HEK293 (cell line): ENCODE measurements around the gene GET3.

Experiments
- CTCF ChIA-PET: fragments of 350-600 bp; formaldehyde crosslinking; extraction: SDS; loops from one replicate; lab custom pipeline; 2021; ENCODE audit warnings: antibody characterized with exemption; lab: Yijun Ruan, JAX
- POLR2A ChIA-PET: fragments of 300-600 bp; formaldehyde crosslinking; extraction: SDS; loops from one replicate; lab custom pipeline; 2020; ENCODE audit warnings: antibody characterized with exemption, inconsistent platforms; lab: Yijun Ruan, JAX
- H3K27ac ChIP-seq: fragments of 200-500 bp; sonication (Bioruptor generic); 2 replicates; pipeline ENCODE4 v1.5.1; 2014; ENCODE audit warnings: low read depth, low read length, control low read depth, inconsistent platforms; ENCODE audit errors: extremely low read depth
- H3K36me3 ChIP-seq, 2 experiments: fragments of 200-500 bp in 1 of 2; sonication (Bioruptor generic) in 1 of 2; 1 replicate in 1 of 2; 2 replicates in 1 of 2; pipeline ENCODE4 v1.5.1; 2014 to 2017; ENCODE audit warnings: inconsistent platforms in 2 of 2, low read length in 2 of 2; ENCODE audit not compliant: control insufficient read depth in 2 of 2, insufficient read depth in 1 of 2
- H3K4me1 ChIP-seq: fragments of 200-500 bp; sonication (Bioruptor generic); 2 replicates; pipeline ENCODE4 v1.5.1; 2014; ENCODE audit warnings: mild to moderate bottlenecking, low read length, inconsistent platforms; ENCODE audit not compliant: control insufficient read depth, insufficient read depth
- H3K4me3 ChIP-seq: 2 replicates; pipeline ENCODE4 v1.5.1; 2011; ENCODE audit warnings: low read depth, mild to moderate bottlenecking, control low read depth, low read length, moderate library complexity
- H3K9me3 ChIP-seq: fragments of 200-500 bp; sonication (Bioruptor generic); 2 replicates; pipeline ENCODE4 v1.5.1; 2014; ENCODE audit warnings: low read depth, low read length, inconsistent platforms; ENCODE audit not compliant: control insufficient read depth, insufficient read depth
- GLI4 ChIP-seq: fragments of 450-650 bp; formaldehyde crosslinking; IDR thresholded peaks from 2 replicates; pipeline ENCODE4 v1.5.1; 2016; ENCODE audit warnings: missing biosample characterization, missing genetic modification characterization
- GLIS1 ChIP-seq: fragments of 450-650 bp; formaldehyde crosslinking; IDR thresholded peaks from 2 replicates; pipeline ENCODE4 v1.5.1; 2016; ENCODE audit warnings: missing biosample characterization, missing genetic modification characterization
- HOXA7 ChIP-seq: sonication (generic); formaldehyde crosslinking; IDR thresholded peaks from 2 replicates; pipeline ENCODE4 v1.8.1; 2022; ENCODE audit warnings: missing genetic modification reagents, borderline replicate concordance
- SCRT2 ChIP-seq: fragments of 450-650 bp; formaldehyde crosslinking; IDR thresholded peaks from 2 replicates; pipeline ENCODE4 v1.5.1; 2016; ENCODE audit warnings: missing biosample characterization, missing genetic modification characterization
- ZBTB26 ChIP-seq: fragments of 450-650 bp; formaldehyde crosslinking; optimal IDR thresholded peaks from 2 replicates; pipeline ENCODE3; 2016; ENCODE audit warnings: missing biosample characterization, mild to moderate bottlenecking, missing genetic modification characterization
- ZBTB48 ChIP-seq: fragments of 450-650 bp; formaldehyde crosslinking; IDR thresholded peaks from 2 replicates; pipeline ENCODE4 v1.5.1; 2016; ENCODE audit warnings: missing biosample characterization, missing genetic modification characterization
- ZBTB6 ChIP-seq: fragments of 450-650 bp; formaldehyde crosslinking; IDR thresholded peaks from 2 replicates; pipeline ENCODE4 v1.5.1; 2017; ENCODE audit warnings: missing biosample characterization, missing genetic modification characterization
- ZNF132 ChIP-seq: fragments of 450-650 bp; formaldehyde crosslinking; IDR thresholded peaks from 2 replicates; pipeline ENCODE4 v1.5.1; 2017; ENCODE audit warnings: missing biosample characterization, missing genetic modification characterization, borderline replicate concordance
- ZNF138 ChIP-seq: fragments of 450-650 bp; formaldehyde crosslinking; IDR thresholded peaks from 2 replicates; pipeline ENCODE4 v1.5.1; 2016; ENCODE audit warnings: missing biosample characterization, missing genetic modification characterization, borderline replicate concordance
- ZNF221 ChIP-seq: fragments of 450-650 bp; formaldehyde crosslinking; IDR thresholded peaks from 2 replicates; pipeline ENCODE4 v1.5.1; 2017; ENCODE audit warnings: missing biosample characterization, missing genetic modification characterization, borderline replicate concordance
- ZNF248 ChIP-seq: fragments of 450-650 bp; formaldehyde crosslinking; IDR thresholded peaks from 2 replicates; pipeline ENCODE4 v1.5.1; 2017; ENCODE audit warnings: missing biosample characterization, missing genetic modification characterization
- ZNF354C ChIP-seq: fragments of 450-650 bp; formaldehyde crosslinking; IDR thresholded peaks from 2 replicates; pipeline ENCODE4 v1.5.1; 2016; ENCODE audit warnings: missing biosample characterization, missing genetic modification characterization, low read depth, borderline replicate concordance
- ZNF37A ChIP-seq: fragments of 450-650 bp; IDR thresholded peaks from 2 replicates; pipeline ENCODE4 v1.5.1; 2018; ENCODE audit warnings: missing biosample characterization, missing genetic modification characterization
- ZNF473 ChIP-seq: fragments of 450-650 bp; formaldehyde crosslinking; IDR thresholded peaks from 2 replicates; pipeline ENCODE4 v1.5.1; 2017; ENCODE audit warnings: missing biosample characterization, missing genetic modification characterization
- ZNF48 ChIP-seq: fragments of 450-650 bp; formaldehyde crosslinking; IDR thresholded peaks from 2 replicates; pipeline ENCODE4 v1.5.1; 2016; ENCODE audit warnings: missing biosample characterization, missing genetic modification characterization
- ZNF514 ChIP-seq: fragments of 450-650 bp; formaldehyde crosslinking; IDR thresholded peaks from 2 replicates; pipeline ENCODE4 v1.5.1; 2016; ENCODE audit warnings: missing biosample characterization, missing genetic modification characterization
- ZNF747 ChIP-seq: fragments of 450-650 bp; formaldehyde crosslinking; IDR thresholded peaks from 2 replicates; pipeline ENCODE4 v1.5.1; 2016; ENCODE audit warnings: missing biosample characterization, missing genetic modification characterization
- ZNF791 ChIP-seq: fragments of 450-650 bp; formaldehyde crosslinking; IDR thresholded peaks from 2 replicates; pipeline ENCODE4 v1.5.1; 2016; ENCODE audit warnings: missing biosample characterization, missing genetic modification characterization
- ZSCAN23 ChIP-seq: fragments of 450-650 bp; formaldehyde crosslinking; IDR thresholded peaks from 2 replicates; pipeline ENCODE4 v1.5.1; 2016; ENCODE audit warnings: missing biosample characterization, missing genetic modification characterization
- TF ChIP-seq, protein P1 (sequence below): fragments of 450-650 bp; formaldehyde crosslinking; IDR thresholded peaks from 2 replicates; pipeline ENCODE4 v1.5.1; 2016; ENCODE audit warnings: missing biosample characterization, missing genetic modification characterization

GET3 gene

DNA sequence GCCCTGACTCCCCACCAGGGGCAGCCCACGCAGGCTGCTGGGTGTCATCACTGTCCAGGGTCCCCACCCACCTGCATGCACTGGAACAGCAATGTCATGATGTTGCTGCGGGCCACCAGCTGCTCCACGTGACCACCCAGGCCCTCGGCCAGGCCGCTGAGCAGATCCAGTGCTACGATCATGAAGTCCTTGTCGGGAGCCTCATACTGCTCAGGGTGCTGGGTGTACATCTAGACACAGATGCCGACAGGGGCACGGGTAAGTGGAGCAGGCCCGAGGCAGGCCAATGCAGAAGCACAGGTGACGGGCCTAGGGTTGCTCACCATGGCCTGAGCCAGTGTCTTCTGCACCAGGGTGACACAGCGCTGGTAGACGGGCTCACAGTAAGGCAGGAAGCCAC lies 32.1 kb upstream of the GET3 start:
- ChIA-PET POLR2A (no interaction called here), CTCF (no interaction called here)
- Histone ChIP-seq H3K4me1 (no peaks in the 10 kb centered on the region), H3K36me3 (peaks cover 61 to 96% of the 10 kb centered on the region in 2 experiments), H3K9me3 (no peaks in the 10 kb centered on the region), H3K27ac (no peak overlapping the region), H3K4me3 (no peak overlapping the region)
- TF ChIP-seq ZBTB26 (tag by site-specific recombination), result no peak
- no peak for TF ChIP-seq ZNF138

- TF ChIP-seq SCRT2 (tag by site-specific recombination) (peak; percentile 69), ZNF132 (tag by site-specific recombination) (no peak)
- H3K4me3 ChIP-seq, result no peak overlapping the region
- no peak overlapping the region for H3K27ac ChIP-seq
- ChIA-PET POLR2A (interaction anchor here (0.6 kb wide), 1 partner anchor 14 kb away, joined by 4 read pairs; no protein-coding TSS in a partner anchor), CTCF (no interaction called here)
- no peaks in the 10 kb centered on the region for H3K9me3 ChIP-seq
- peaks cover 63 to 97% of the 10 kb centered on the region in 2 experiments for H3K36me3 ChIP-seq
- no peaks in the 10 kb centered on the region for H3K4me1 ChIP-seq
Observed at GRCh38 chr19:12705654-12706331, 31.5 kb upstream of the GET3 start.

DNA sequence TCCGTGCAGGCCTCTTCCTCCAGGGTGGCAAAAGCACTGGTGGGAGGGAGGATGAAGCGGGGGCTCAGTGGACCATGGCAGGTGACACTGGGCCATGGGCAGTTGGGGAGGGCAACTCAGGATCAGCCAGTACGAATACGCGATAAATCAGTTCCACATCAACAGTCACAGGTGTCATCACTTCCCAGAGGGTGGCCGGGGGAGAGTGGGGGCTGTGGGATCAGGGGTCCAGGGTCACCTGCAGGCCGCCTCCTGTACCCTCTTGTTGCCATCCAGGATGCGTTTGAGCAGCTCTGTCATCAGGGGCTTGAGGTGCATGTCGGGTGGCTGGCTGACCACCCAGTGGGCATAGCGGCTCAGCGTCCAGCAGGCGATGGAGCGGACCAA lies 31.0 kb upstream of the GET3 start:
- CTCF ChIA-PET, result interaction anchor here (0.6 kb wide), 1 partner anchor 27 kb away, joined by 3 read pairs; no protein-coding TSS in a partner anchor
- no peak overlapping the region for H3K4me3 ChIP-seq
- H3K9me3 ChIP-seq, result no peaks in the 10 kb centered on the region
- TF ChIP-seq ZNF473 (tag by site-specific recombination) (no peak), ZNF221 (no peak), ZNF37A (no peak), ZNF48 (tag by site-specific recombination) (no peak), HOXA7 (CRISPR knock-in tag) (no peak), ZNF514 (no peak), GLI4 (tag by site-specific recombination) (no peak), ZBTB48 (no peak), GLIS1 (tag by site-specific recombination) (no peak), ZNF354C (tag by site-specific recombination) (no peak), ZNF791 (tag by site-specific recombination) (no peak), ZNF747 (tag by site-specific recombination) (no peak), ZSCAN23 (no peak), ZBTB6 (tag by site-specific recombination) (no peak), ZNF248 (tag by site-specific recombination) (no peak)
- TF ChIP-seq, protein P1, sequence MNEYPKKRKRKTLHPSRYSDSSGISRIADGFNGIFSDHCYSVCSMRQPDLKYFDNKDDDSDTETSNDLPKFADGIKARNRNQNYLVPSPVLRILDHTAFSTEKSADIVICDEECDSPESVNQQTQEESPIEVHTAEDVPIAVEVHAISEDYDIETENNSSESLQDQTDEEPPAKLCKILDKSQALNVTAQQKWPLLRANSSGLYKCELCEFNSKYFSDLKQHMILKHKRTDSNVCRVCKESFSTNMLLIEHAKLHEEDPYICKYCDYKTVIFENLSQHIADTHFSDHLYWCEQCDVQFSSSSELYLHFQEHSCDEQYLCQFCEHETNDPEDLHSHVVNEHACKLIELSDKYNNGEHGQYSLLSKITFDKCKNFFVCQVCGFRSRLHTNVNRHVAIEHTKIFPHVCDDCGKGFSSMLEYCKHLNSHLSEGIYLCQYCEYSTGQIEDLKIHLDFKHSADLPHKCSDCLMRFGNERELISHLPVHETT (tag by site-specific recombination), result no peak
- TF ChIP-seq, all 188 proteins: peak for 0
- Histone ChIP-seq H3K36me3 (peaks cover 67 to 97% of the 10 kb centered on the region in 2 experiments), H3K4me1 (no peaks in the 10 kb centered on the region), H3K27ac (no peak overlapping the region)
- POLR2A ChIA-PET, result interaction anchor here (0.6 kb wide), 1 partner anchor 14 kb away, joined by 4 read pairs; no protein-coding TSS in a partner anchor
